Measurements from ENCODE around the gene RAI14.

- no peak for TF ChIP-seq CTCF (IDR thresholded peaks at IDR 0.05)
- TF ChIP-seq ZFX (IDR thresholded peaks at IDR 0.05; ENCODE audit: borderline replicate concordance): no peak
These were observed 175.2 kb downstream of the RAI14 start for GRCh38 chr5:34831303-34831702.
